Stimulated activated naive CD4-positive, alpha-beta T cell treated with Interleukin-2 at 50 U/mL for 16 hours (primary cell): ENCODE measurements around the gene QPCTL.
"Not testable (repeated sequence)": the region's sequence is repeated elsewhere in the genome, so short reads cannot be mapped to it uniquely, and the experiment has no call there.

Experiments
- DNase-seq: peaks from one replicate; lab custom pipeline; 2025; lab: John Stamatoyannopoulos, UW

The QPCTL gene

GRCh38 chr19:45676851-45677263 is 15.6 kb upstream of the QPCTL start:
- peak; percentile 49 for DNase-seq

- DNase-seq: peak; percentile 83
Observed at GRCh38 chr19:45677351-45678230, 14.9 kb upstream of the QPCTL start.

- peak; percentile 75 for DNase-seq
Observed at GRCh38 chr19:45681391-45682015, 11.0 kb upstream of the QPCTL start.

- DNase-seq: no peak
Observed at GRCh38 chr19:45682117-45682516, 10.3 kb upstream of the QPCTL start.

- no peak for DNase-seq
Observed at GRCh38 chr19:45682908-45683307, 9.6 kb upstream of the QPCTL start.

- not testable (repeated sequence) for DNase-seq
Observed at GRCh38 chr19:45685045-45685444, 7.4 kb upstream of the QPCTL start.

GRCh38 chr19:45687599-45687998 is 4.9 kb upstream of the QPCTL start:
- DNase-seq: no peak

- DNase-seq: peak; percentile 92
Observed at GRCh38 chr19:45691516-45692186, 815 bp upstream of the QPCTL start, which contains the start of gene SNRPD2. Gene SNRPD2, minus strand, starts transcription at chr19:45691953. Its CDS starts 65 bp downstream, at chr19:45691888.

GRCh38 chr19:45693106-45693788 is 781 bp downstream of the QPCTL start:
- peak; percentile 71 for DNase-seq

GRCh38 chr19:45701676-45702075 is 9.2 kb downstream of the QPCTL start:
- no peak for DNase-seq

- no peak for DNase-seq
Observed at GRCh38 chr19:45705115-45705514, 12.6 kb downstream of the QPCTL start.

- DNase-seq: no peak
Observed at GRCh38 chr19:45705710-45706415, 13.4 kb downstream of the QPCTL start.

GRCh38 chr19:45710356-45711130 is 18.1 kb downstream of the QPCTL start:
- DNase-seq: no peak

GRCh38 chr19:45711851-45712698 is 19.6 kb downstream of the QPCTL start:
- DNase-seq: no peak

GRCh38 chr19:45712699-45713067 is 20.2 kb downstream of the QPCTL start:
- no peak for DNase-seq

- DNase-seq: no peak
Observed at GRCh38 chr19:45713141-45713540, 20.7 kb downstream of the QPCTL start.

GRCh38 chr19:45715139-45715538 is 22.7 kb downstream of the QPCTL start:
- no peak for DNase-seq

- DNase-seq: no peak
Observed at GRCh38 chr19:45716359-45717130, 24.1 kb downstream of the QPCTL start.
